ENCODE measurements around the gene CDHR4. TPM values are rescaled to one million over a fixed set of nuclear protein-coding genes. Genes with fewer than 3 reads are reported as not detected.
"Not testable (repeated sequence)": the region's sequence is repeated elsewhere in the genome, so short reads cannot be mapped to it uniquely, and the experiment has no call there.

Gene CDHR4
- total RNA-seq, 1 donor from 2014 or later: 0.42 TPM

DNA sequence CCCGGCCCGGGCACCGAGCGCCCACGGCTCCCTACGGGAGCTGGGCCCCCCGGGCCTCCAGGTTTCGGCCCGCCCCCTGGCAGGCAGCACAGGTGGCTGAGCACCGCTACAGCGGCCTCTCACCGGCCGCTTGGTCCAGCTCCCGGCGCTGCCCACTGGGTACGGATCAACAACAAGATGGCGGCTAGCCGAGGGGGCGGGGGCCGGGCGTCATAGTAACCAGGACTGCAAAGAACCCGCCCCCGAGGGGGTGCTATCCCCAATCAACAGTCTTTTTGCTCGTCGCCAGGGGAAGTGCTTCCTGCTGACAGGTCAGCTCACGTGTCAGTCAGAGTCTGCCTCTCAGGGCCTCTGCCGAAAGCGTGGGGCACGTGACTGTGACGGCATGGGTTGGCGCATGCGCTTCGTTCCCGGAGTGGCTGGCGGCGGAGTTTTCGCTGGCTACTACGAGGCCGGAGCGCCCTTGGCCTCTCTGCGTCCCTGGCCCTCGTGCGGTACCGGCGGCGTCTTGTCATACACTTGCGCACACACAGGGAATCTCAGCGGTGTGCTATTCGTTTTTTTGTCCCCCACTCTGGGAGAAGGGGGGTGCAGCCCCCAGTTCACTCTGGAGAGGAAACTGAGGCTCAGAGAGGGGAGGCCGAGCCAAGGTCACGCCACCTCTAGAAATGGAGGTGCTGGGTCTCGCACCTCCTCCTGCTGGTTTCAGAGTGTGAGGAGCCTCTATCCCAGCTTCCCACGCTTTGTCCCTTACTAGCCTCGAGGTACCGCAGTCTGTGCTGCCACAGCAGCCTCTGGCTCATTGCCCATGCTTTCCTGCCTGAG, 13.1 kb downstream of the CDHR4 start, which contains the start of gene IP6K1:
Gene IP6K1, minus strand, starts transcription at position 186 of the 825 bp plus-strand sequence. CDS start 38,502 bp downstream, outside the sequence.
- Mint-ChIP-seq H3K27ac (peak within 1 kb of the TSS; percentile 97), H3K9me3 (no peaks in the 10 kb centered on the region), H3K36me3 (peaks cover 4% of the 10 kb centered on the region), H3K4me1 (peaks cover 28% of the 10 kb centered on the region), H3K4me3 (peak within 1 kb of the TSS; percentile 84), H3K27me3 (ENCODE audit: low read depth) (no peaks in the 10 kb centered on the region)
- peak; percentile 99 to 100 for DNase-seq (ENCODE audit: low spot score in 2 of 2, unreplicated experiment in 2 of 2)
- TF ChIP-seq CTCF (IDR thresholded peaks at IDR 0.05; ENCODE audit: unreplicated experiment): no peak

DNA sequence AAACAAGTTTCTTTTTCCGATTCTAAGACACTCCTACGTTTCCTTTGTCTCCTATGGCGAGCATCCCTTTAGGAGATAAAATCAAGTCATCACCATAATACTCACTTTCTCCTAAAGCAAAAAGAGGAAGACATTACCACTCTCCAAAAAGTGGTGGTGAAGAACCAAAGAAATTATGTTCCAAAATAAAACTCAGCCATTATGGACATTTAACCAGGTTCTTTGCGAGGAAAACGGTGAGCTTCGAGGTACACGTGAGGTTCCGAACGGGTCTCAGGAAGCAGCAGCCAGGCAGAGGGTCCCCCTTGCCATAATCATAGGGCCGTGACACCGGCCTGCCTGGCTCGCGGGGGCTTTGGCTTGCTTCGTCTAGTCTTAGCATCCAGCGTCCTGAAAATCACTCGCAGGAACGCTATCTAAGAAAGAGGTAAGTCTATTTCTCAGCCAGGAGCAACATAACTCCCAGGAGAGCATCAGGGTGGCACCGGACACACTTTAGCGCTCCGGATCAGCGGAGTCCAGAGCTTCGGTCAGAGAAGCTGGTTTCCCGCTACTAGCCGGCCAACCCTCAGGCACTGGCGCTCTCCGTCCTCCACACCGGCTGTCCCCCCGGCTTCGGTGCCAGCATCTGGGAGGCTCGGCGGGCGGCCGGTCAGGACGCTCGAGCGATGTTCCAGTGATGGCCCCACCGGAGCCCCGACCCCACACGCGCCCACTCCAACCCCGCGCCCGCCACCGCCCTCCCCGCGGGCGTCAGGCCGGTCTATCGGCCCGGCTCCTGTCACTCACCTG, 13.9 kb downstream of the CDHR4 start:
- Mint-ChIP-seq H3K9me3 (no peaks in the 10 kb centered on the region), H3K27ac (peak overlapping the region; percentile 94), H3K4me3 (peak overlapping the region; percentile 84), H3K36me3 (peaks cover 7% of the 10 kb centered on the region), H3K4me1 (peaks cover 23% of the 10 kb centered on the region), H3K27me3 (ENCODE audit: low read depth) (no peaks in the 10 kb centered on the region)
- no peak for TF ChIP-seq CTCF (IDR thresholded peaks at IDR 0.05; ENCODE audit: unreplicated experiment)
- peak in 1 of 2 experiments; percentile 53 for DNase-seq (ENCODE audit: low spot score in 2 of 2, unreplicated experiment in 2 of 2)

DNA sequence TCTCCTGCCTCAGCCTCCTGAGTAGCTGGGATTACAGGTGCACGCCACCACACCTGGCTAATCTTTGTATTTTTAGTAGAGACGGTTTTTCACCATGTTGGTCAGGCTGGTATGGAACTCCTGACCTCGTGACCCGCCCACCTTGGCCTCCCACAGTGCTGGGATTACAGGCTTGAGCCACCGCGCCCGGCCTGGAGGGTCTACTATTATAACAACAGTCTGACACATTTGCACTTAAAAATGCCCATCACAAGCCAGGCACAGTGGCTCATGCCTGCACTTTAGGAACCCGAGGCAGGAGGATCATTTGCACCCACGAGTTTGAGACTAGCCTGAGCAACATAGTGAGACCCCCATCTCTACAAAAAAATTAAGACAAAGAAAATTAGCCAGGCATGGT, 17.4 kb downstream of the CDHR4 start:
- peaks cover 22% of the 10 kb centered on the region for H3K4me1 Mint-ChIP-seq
- not testable (repeated sequence) for DNase-seq (ENCODE audit: low spot score in 2 of 2, unreplicated experiment in 2 of 2); H3K4me3 Mint-ChIP-seq; H3K9me3 Mint-ChIP-seq; H3K27ac Mint-ChIP-seq; H3K27me3 Mint-ChIP-seq (ENCODE audit: low read depth)
- peaks cover 18% of the 10 kb centered on the region for H3K36me3 Mint-ChIP-seq

DNA sequence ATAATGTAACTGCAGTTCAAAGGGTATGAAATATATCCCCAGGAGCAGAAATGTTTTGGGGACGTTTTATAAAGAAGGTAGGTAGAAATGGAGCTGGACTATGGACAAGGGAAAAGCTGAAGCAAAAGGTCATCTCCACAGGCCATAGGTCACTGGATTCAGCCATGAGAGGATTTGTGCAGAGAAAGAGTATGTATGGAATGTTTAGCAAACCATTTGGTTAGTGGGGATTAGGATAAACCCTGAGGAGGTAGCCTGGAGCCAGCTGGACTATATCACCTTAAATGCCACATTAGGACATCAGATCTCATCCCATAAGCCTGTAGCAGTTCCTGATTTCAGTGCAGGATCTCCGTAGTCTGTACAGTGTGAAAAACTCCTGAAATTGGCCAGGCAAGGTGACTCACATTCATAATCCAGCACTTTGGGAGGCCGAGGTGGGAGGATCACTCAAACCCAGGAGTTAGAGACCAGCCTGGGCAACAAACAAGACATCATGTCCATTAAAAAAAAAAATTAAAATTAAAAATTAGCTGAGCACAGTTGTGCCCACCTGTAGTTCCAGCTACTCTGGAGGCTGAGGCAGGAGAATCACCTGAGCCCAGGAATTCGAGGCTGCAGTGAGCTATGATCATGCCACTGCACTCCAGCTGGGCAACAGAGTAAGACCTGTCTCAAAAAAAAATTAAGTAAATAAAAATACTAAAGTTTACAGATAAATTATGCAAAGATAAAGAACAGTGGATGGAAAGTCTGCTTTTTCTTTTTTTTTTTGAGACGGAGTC, 18.1 kb downstream of the CDHR4 start:
- Mint-ChIP-seq H3K4me1 (peaks cover 16% of the 10 kb centered on the region), H3K36me3 (peaks cover 21% of the 10 kb centered on the region), H3K4me3 (no peak overlapping the region), H3K27ac (peak overlapping the region; percentile 41), H3K9me3 (peaks cover 5% of the 10 kb centered on the region), H3K27me3 (ENCODE audit: low read depth) (no peaks in the 10 kb centered on the region)
- no peak for TF ChIP-seq CTCF (IDR thresholded peaks at IDR 0.05; ENCODE audit: unreplicated experiment)
- DNase-seq (ENCODE audit: low spot score in 2 of 2, unreplicated experiment in 2 of 2): peak in 1 of 2 experiments; percentile 20

DNA sequence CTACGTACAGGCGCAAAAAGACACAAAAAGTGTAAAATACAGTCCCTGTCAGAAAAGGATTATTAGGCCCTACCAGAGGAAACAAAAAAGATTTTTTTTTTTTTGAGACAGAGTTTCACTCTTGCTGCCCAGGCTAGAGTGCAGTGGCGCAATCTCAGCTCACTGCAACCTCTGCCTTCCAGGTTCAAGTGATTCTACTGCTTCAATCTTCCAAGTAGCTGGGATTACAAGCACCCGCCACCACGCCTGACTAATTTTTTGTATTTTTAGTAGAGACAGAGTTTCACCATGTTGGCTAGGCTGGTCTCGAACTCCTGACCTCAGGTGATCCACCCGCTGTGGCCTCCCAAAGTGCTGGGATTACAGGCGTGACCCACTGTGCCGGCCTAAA, 18.7 kb downstream of the CDHR4 start:
- peak in 1 of 2 experiments; percentile 20 for DNase-seq (ENCODE audit: low spot score in 2 of 2, unreplicated experiment in 2 of 2)
- H3K4me3 Mint-ChIP-seq; H3K27me3 Mint-ChIP-seq (ENCODE audit: low read depth); H3K9me3 Mint-ChIP-seq: not testable (repeated sequence)
- Mint-ChIP-seq H3K4me1 (peaks cover 14% of the 10 kb centered on the region), H3K27ac (peak overlapping the region; percentile 27), H3K36me3 (peaks cover 21% of the 10 kb centered on the region)
